HG03469 (cell line): ENCODE results near the gene PDCD4.

Experiments used
- ATAC-seq: cut with Tn5 transposase; IDR thresholded peaks from one replicate; pipeline ENCODE4 v1.9.1; 2021; ENCODE audit warnings: mild to moderate bottlenecking, moderate library complexity, moderate number of reproducible peaks; ENCODE audit not compliant: unreplicated experiment

Gene PDCD4

GRCh38 chr10:110918269-110918642 lies 46.5 kb downstream of the PDCD4 start:
- no peak for ATAC-seq

GRCh38 chr10:110918643-110919348 lies 47.1 kb downstream of the PDCD4 start, which contains the start of gene BBIP1:
Gene BBIP1, minus strand, starts transcription at chr10:110919180. Its CDS starts 1,023 bp downstream, at chr10:110918157.
- peak; percentile 71 for ATAC-seq

- ATAC-seq = peak; percentile 2
Measured at GRCh38 chr10:110919349-110919931, 47.7 kb downstream of the PDCD4 start, which contains the start of gene SHOC2. Gene SHOC2, plus strand, starts transcription at chr10:110919604. Its CDS starts 44,755 bp downstream, at chr10:110964359.

GRCh38 chr10:110919971-110920881 lies 48.5 kb downstream of the PDCD4 start:
- ATAC-seq = peak; percentile 23

- peak; percentile 16 for ATAC-seq
Measured at GRCh38 chr10:110923856-110924493, 52.2 kb downstream of the PDCD4 start.

- no peak for ATAC-seq
Measured at GRCh38 chr10:110927461-110927860, 55.7 kb downstream of the PDCD4 start.

GRCh38 chr10:110931769-110932381 lies 60.1 kb downstream of the PDCD4 start:
- ATAC-seq = no peak

- ATAC-seq = no peak
Measured at GRCh38 chr10:110932505-110933180, 60.9 kb downstream of the PDCD4 start.

- no peak for ATAC-seq
Measured at GRCh38 chr10:110936757-110937156, 65.0 kb downstream of the PDCD4 start.

- ATAC-seq = no peak
Measured at GRCh38 chr10:110939419-110939818, 67.7 kb downstream of the PDCD4 start.

- no peak for ATAC-seq
Measured at GRCh38 chr10:110944792-110945396, 73.2 kb downstream of the PDCD4 start.

GRCh38 chr10:110946496-110946895 lies 74.8 kb downstream of the PDCD4 start:
- ATAC-seq = no peak

- ATAC-seq = no peak
Measured at GRCh38 chr10:110947061-110947595, 75.4 kb downstream of the PDCD4 start.
